Body of pancreas (tissue), 4 donors: Measurements from ENCODE around the gene CXADR.

Experiments used
- CTCF ChIP-seq, 7 experiments: fragments of 450-650 bp in 4 of 7; fragments of 200-600 bp in 3 of 7; sonication (generic) in 3 of 7; IDR thresholded peaks; one replicate each; pipeline ENCODE4 v1.5.1; 2016 to 2019; ENCODE audit warnings: antibody characterized with exemption in 7 of 7
- POLR2A ChIP-seq, 3 donors: fragments of 450-650 bp; IDR thresholded peaks; one replicate each; pipeline ENCODE4 v1.6.1; 2016; ENCODE audit warnings: antibody characterized with exemption in 3 of 3, mild to moderate bottlenecking in 2 of 3

DNA sequence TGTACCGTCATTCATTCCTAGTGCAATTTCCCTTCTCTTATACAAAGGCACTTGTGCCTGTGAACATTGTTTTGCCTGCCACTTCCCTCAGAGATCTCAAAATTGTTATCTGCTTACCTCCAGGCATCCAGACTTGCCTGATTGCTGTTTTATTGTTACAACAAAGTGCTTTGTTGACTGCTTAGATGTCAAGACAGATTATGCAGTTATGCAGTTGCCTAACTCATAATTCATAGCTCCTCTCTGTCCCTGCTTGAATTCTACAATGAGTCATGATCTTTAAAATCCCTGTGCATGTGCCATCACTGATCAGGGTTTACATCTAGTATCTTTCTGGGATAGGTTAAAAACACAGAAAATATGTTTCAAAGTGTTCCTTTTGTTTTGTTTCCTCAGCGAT is 24.5 kb downstream of the CXADR start:
- TF ChIP-seq CTCF (IDR thresholded peaks at IDR 0.05) (no peak), POLR2A (IDR thresholded peaks at IDR 0.05) (no peak)
